SU-DHL-6 (cell line): ENCODE data around the gene TDRD9.

Experiments used
- H2AFZ ChIP-seq: fragments of 200-600 bp; sonication (generic); 2 replicates; pipeline ENCODE4 v1.6.1; 2014; ENCODE audit warnings: low read depth, mild to moderate bottlenecking, moderate library complexity, mixed read lengths, antibody characterized with exemption, low read length; ENCODE audit not compliant: severe bottlenecking
- H3F3A ChIP-seq: fragments of 200-600 bp; shearing (Covaris generic); 2 replicates; pipeline ENCODE4 v1.6.0; 2016; ENCODE audit warnings: antibody characterized with exemption, mild to moderate bottlenecking; ENCODE audit not compliant: insufficient read depth
- H3K27ac ChIP-seq: fragments of 200-600 bp; sonication (generic); 2 replicates; pipeline ENCODE4 v1.5.1; 2016; ENCODE audit warnings: low read depth, mild to moderate bottlenecking, low read length, moderate library complexity, mixed read lengths
- H3K27me3 ChIP-seq: fragments of 200-600 bp; sonication (generic), shearing (Covaris generic); 2 replicates; pipeline ENCODE4 v1.6.0; 2014; ENCODE audit warnings: mild to moderate bottlenecking, low read length
- H3K36me3 ChIP-seq: fragments of 200-600 bp; sonication (generic); 2 replicates; pipeline ENCODE4 v1.6.1; 2014; ENCODE audit warnings: mild to moderate bottlenecking, low read length, mixed read lengths
- H3K4me2 ChIP-seq: fragments of 300-600, 200-600 bp; shearing (Covaris generic), sonication (generic); 2 replicates; pipeline ENCODE4 v1.6.0; 2014; ENCODE audit warnings: low read length, low read depth, mild to moderate bottlenecking; ENCODE audit not compliant: poor library complexity, severe bottlenecking
- H3K4me3 ChIP-seq: fragments of 200-600 bp; sonication (generic); 2 replicates; pipeline ENCODE4 v1.5.1; 2014; ENCODE audit warnings: antibody characterized with exemption, low read length, mild to moderate bottlenecking, mixed read lengths; ENCODE audit not compliant: insufficient read depth, poor library complexity, severe bottlenecking
- H3K79me2 ChIP-seq: fragments of 200-600 bp; sonication (generic); 2 replicates; pipeline ENCODE4 v1.6.1; 2014; ENCODE audit warnings: mild to moderate bottlenecking, low read length, moderate library complexity; ENCODE audit not compliant: insufficient read depth
- H3K9ac ChIP-seq: fragments of 200-600 bp; sonication (generic); 2 replicates; pipeline ENCODE4 v1.7.0; 2014; ENCODE audit warnings: mild to moderate bottlenecking, low read length
- H3K9me2 ChIP-seq: fragments of 200-600 bp; sonication (generic); replicated peaks from 2 replicates; pipeline ENCODE4 v1.6.1; 2014; ENCODE audit warnings: low read length; ENCODE audit not compliant: insufficient read depth
- H3K9me3 ChIP-seq: fragments of 200-600 bp; sonication (generic); 2 replicates; pipeline ENCODE4 v1.6.1; 2014; ENCODE audit warnings: low read length, mixed read lengths; ENCODE audit not compliant: insufficient read depth
- H4K20me1 ChIP-seq: fragments of 200-600 bp; sonication (generic); 2 replicates; pipeline ENCODE4 v1.6.1; 2014; ENCODE audit warnings: low read depth, mild to moderate bottlenecking, antibody characterized with exemption, low read length, moderate library complexity, mixed read lengths
- CTCF ChIP-seq: fragments of 200-600 bp; sonication (generic); IDR thresholded peaks from one replicate; pipeline ENCODE4 v1.5.1; 2017; ENCODE audit warnings: antibody characterized with exemption, mild to moderate bottlenecking, low read length, moderate library complexity; ENCODE audit not compliant: insufficient read depth, poor library complexity, severe bottlenecking
- EZH2phosphoT487 ChIP-seq: fragments of 200-600 bp; sonication (generic), shearing (Covaris generic); conservative IDR thresholded peaks from 2 replicates; pipeline ENCODE4 v1.6.1; 2018; ENCODE audit warnings: mild to moderate bottlenecking, antibody characterized with exemption, low read length, moderate library complexity, mixed read lengths

The TDRD9 gene

GRCh38 chr14:103880348-103881267, 47.6 kb upstream of the TDRD9 start:
- H3K27ac ChIP-seq: no peak overlapping the region
- H3K36me3 ChIP-seq: no peaks in the 10 kb centered on the region
- no peaks in the 10 kb centered on the region for H3K27me3 ChIP-seq
- no peak overlapping the region for H3K9ac ChIP-seq
- no peaks in the 10 kb centered on the region for H3K79me2 ChIP-seq
- no peaks in the 10 kb centered on the region for H3K9me2 ChIP-seq
- H2AFZ ChIP-seq: no peak overlapping the region
- H3K9me3 ChIP-seq: no peaks in the 10 kb centered on the region
- no peak overlapping the region for H3K4me2 ChIP-seq
- H4K20me1 ChIP-seq: no peaks in the 10 kb centered on the region
- H3F3A ChIP-seq: no peaks in the 10 kb centered on the region
- no peak overlapping the region for H3K4me3 ChIP-seq
- TF ChIP-seq EZH2phosphoT487: no peak
- TF ChIP-seq CTCF: no peak

- Histone ChIP-seq H3K4me3 (no peak overlapping the region), H3K79me2 (no peaks in the 10 kb centered on the region), H3K27ac (no peak overlapping the region)
Observed at GRCh38 chr14:103881268-103882201, 46.7 kb upstream of the TDRD9 start.

More at GRCh38 chr14:103881268-103882201, 46.7 kb upstream of the TDRD9 start:
- H3F3A ChIP-seq: no peaks in the 10 kb centered on the region
- no peaks in the 10 kb centered on the region for H3K9me2 ChIP-seq
- no peak for TF ChIP-seq CTCF
- TF ChIP-seq EZH2phosphoT487: no peak
- no peak overlapping the region for H2AFZ ChIP-seq
- H3K9ac ChIP-seq: no peak overlapping the region
- H4K20me1 ChIP-seq: no peaks in the 10 kb centered on the region
- no peaks in the 10 kb centered on the region for H3K9me3 ChIP-seq
- H3K4me2 ChIP-seq: no peak overlapping the region
- no peaks in the 10 kb centered on the region for H3K36me3 ChIP-seq
- no peaks in the 10 kb centered on the region for H3K27me3 ChIP-seq
